ENCODE data around the gene NDC1.
"Not testable (repeated sequence)": the region's sequence is repeated elsewhere in the genome, so short reads cannot be mapped to it uniquely, and the experiment has no call there.

Gene NDC1, protein sequence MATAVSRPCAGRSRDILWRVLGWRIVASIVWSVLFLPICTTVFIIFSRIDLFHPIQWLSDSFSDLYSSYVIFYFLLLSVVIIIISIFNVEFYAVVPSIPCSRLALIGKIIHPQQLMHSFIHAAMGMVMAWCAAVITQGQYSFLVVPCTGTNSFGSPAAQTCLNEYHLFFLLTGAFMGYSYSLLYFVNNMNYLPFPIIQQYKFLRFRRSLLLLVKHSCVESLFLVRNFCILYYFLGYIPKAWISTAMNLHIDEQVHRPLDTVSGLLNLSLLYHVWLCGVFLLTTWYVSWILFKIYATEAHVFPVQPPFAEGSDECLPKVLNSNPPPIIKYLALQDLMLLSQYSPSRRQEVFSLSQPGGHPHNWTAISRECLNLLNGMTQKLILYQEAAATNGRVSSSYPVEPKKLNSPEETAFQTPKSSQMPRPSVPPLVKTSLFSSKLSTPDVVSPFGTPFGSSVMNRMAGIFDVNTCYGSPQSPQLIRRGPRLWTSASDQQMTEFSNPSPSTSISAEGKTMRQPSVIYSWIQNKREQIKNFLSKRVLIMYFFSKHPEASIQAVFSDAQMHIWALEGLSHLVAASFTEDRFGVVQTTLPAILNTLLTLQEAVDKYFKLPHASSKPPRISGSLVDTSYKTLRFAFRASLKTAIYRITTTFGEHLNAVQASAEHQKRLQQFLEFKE

DNA sequence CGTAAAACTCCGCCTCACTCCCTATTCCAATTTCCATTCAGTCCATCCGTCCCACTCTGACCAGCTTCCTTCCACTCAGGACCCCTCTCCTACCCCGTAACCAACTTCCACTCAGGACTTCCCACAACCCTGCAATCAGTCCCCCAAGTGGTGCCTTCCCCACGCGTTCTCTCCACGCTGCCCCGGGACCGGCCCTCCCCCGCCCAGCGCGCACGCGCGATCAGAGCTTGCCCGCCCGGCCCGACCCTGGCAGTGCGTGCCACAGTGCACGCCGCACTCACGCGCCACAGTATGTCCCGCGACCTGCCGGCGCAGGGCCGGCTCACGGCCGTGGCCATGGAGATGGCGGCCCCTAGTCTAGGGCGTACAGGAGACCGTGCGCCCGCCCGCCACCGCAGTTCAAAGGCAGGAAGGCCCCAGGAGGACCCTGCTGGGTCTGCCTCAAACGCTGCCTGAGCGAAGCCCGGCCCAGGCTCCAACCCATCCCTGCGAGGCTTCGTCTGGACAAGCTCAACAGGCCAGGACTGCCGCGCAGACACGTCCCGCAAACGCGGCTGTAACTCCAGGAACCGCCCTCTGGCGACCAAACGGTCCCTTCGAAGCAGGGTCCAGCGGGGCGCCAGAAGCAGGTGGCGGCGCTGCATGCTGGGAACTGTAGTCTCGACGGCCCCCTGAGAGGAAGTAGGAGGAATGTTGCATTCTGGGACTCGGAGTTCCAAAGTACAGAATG lies at the start of gene NDC1:
Gene NDC1, minus strand, starts transcription at position 373 of the 730 bp plus-strand sequence. Its CDS starts 35 bp downstream, at position 338.
- DNase-seq, result peak; percentile 84

DNA sequence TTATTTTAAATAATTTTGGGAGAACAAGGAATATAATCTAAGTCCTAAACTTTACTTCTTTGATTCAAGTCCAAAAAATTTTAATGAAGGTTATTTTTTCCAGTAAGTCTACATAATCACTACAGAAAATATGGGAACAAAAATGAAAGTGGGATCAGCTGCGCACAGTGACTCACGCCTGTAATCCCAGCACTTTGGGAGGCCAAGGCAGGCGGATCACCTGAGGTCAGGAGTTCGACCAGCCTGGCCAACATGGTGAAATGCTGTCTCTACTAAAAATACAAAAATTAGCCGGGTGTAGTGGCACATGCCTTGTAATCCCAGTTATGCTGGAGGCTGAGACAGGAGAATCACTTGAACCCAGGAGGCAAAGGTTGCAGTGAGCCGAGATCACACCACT lies 45.5 kb upstream of the NDC1 start:
- not testable (repeated sequence) for DNase-seq

DNA sequence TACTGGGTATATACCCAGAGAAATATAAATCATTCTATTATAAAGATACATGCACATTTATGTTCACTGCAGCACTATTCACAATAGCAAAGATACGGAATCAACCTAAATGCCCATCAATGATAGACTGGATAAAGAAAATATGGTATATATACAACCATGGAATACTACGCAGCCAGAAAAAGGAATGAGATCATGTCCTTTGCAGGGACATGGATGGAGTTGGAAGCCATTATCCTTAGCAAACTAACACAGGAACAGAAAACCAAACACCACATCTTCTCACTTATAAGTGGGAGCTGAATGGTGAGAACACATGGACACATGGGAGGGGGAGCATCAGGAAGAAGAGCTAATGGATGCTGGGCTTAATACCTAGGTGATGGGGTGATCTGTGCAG lies 43.8 kb upstream of the NDC1 start:
- not testable (repeated sequence) for DNase-seq

DNA sequence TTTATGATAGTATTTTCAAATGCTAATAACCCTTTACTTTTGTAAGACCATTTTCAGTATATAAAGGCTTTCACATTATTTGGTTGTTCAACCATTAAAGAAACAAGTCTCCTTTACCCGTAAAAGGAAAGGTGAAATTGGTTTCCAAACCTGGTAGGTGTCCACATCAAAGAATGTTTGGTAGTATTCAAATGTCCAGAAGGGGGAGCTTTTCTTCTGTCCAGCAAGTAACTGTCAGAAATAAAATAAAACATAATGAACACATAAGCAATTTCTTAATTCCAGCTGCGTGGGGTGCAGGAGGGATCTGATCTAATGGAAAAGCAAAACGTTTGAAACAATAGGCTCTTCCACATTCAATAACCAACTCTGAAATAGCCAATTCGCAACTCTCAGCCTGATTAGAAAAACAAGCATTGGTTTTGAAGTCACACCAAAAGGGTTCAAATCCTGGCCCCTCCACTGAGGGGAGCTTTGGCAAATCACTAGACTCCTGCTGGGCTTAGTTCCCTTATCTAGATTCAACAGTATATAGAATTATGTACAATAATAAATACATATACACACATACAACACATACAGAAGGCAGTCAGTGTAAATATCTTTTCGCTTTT lies 40.5 kb upstream of the NDC1 start:
- DNase-seq, result no peak

DNA sequence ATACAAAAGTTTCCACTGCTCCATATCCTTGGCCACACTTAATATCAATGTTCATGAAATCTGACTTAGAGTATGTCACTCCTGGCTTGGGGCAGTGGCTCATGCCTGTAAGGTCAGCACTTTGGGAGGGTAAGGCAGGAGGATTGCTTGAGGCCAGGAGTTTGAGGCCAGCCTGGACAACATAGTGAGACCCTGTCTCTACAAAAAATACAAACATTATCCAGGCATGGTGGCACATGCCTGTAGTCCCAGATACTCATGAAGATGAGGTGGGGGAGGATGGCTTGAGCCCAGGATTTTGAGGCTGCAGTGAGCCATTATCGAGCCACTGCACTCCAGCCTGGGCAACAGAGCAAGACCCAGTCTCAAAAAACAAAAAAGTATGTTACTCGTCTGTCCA lies 37.1 kb upstream of the NDC1 start:
- not testable (repeated sequence) for DNase-seq

DNA sequence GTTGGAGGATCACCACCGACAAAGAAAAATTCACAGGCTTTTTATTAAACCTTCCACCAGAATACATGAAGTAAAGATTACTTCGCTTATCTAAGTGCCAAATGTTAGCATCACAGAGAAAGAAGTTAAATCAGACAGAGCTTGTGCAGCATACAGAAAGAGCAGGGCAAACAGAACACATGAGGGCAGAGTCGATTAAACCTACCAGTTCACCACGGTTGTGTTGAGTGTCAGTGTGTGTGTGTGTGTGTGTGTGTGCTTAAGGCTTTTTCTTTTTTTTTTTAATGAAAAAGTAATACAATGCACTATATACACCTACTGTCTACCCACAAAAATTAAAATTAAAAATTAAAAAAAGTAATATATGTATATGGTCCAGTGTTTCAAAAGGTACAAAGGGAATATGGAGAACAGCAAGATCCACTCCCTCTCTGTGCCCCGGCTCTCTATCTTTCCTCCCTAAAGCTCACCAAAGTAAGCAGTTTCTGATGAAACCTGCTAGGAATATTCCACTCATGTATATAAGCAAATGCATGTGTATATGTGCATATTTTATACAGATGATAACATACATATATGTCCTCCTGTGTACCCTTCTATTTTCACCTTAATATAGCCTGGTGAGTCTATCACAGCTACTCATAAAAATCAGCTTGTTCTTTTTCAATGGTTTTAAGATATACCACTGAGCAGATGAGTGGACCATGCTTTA lies 33.8 kb upstream of the NDC1 start:
- DNase-seq, result no peak

DNA sequence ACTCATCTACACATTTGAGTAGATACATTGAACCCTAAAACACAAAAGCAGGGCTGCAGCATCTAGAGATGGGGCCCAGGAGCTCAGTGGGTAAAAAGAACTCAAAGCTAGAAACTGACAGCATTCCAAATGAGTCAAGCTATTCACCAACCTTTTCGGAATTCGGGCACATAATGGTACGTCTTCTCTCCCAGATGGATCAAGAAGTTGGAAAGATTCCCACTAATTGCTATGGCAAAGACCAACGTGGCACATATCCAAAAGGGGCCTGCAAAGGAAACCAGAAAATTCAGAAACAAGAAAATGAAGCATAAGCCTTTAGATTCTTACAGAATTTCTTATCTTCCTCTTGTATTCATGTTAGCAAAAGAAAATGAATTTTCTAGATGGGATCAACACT lies 33.1 kb upstream of the NDC1 start:
- no peak for DNase-seq

DNA sequence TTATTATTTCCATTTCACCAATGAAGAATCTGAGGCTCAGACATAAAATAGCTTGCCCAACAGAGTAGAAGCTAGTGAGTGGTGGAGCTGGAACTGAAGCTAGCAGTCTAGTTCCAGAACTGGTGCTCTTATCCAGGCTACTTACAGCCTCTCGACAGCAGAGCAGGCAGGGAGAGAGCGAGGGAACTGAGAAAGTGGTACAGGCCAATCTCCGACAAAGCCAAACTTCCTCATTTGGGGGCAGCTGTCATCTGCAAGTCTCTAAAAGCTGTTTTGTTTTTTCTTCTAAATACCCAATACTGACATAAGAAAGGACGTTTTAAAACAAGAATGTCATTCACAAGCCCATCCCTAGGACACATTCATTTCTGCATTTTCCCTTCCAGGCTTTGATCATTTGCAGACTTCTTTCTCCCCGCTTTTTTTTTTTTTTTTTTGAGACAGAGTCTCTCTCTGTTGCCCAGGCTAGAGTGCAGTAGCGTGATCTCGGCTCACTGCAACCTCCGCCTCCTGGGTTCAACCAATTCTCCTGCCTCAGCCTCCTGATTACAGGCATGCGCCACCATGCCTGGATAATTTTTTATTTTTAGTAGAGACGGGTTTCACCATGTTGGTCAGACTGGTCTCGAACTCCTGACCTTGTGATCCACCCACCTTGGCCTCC lies 31.5 kb upstream of the NDC1 start:
- DNase-seq, result no peak

DNA sequence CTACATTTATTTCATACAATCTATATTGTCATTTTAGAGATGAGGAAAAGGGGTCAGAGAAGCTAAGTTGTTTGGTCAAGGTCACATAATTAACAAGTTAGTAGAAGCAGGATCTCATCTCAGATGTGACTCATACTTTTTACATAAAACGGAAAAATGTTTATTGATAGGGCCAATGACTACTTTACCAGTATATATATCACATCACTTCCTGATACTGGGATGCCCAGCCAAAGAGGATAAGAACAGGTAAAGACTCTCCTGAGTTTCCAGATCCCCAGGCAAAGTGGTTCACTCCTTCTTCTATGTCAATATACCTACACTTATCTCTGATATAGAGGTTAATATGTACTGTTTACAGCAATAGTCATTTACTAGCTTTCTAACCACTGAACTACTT lies 30.5 kb upstream of the NDC1 start:
- no peak for DNase-seq

DNA sequence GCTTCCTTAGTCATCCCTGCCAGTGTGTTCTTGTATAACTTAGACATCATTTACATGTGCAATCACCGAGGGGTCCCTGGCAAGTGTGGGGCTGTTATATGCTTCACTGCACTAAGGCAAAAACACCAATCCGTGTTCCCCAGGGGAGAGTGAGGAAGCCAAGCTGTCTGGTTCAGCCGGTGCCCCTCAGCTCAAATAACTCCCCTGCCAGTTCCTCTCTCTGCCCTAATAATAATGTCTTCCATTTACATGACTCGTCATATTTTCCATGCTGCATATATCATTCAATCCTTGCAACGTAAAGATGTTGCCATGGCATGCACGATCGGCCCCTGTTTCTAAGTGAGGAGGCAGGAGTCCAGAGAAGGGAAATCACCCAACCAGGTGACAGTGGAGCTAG lies 24.4 kb upstream of the NDC1 start:
- DNase-seq, result no peak

DNA sequence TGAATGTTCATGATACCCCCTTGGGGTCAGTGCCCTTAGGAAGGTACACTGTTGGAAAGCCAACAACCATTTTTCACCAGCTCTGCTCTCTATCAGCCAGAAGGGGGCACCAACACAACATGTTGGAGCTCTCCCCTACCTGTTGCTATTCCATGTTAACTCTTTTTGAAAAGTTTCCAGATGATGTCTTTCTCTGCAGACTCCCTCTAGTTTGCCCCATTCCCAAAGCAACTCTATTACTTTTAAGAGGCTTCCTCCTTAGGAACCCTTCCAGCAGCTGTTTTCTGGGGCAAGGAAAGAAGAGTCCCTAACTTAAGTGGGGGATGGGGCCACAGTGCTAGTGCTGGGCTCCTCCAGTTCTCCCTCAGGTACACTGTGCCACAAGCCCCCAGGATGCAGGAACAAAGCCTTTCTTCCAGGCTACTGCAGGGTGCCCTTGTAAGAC lies 22.9 kb upstream of the NDC1 start:
- peak; percentile 33 for DNase-seq

DNA sequence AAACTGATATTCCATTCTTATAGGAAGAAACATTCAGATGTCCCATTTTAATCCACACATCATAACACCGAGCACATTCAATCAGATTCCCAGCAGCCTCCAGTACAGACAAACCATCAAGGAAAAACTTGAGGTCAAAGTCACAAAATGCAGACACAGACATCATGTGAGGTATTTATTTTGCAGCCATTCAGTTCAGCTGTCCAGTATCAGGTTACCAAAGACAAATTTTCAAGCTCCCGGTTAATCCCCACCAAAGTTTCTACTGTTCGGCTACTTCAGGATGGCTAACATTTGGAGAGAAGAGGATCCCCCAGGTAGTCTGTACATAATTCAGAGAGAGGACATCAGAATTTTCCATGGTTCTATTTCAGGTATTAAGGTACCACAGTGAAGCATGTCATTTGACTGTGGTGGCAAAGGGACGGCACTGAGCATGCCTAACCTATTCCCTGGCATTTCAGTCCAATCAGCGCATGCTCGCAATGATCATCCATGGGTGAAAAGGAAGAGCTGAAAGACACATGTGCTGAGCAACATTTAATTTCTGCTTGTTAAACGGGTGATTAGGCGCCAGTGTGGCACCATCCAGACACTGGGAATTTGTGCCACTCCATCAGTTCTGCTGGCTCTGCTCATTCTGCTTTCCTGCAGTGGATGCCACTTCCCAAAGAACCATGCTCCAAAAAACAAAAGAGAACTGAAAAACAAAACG lies 13.6 kb upstream of the NDC1 start:
- no peak for DNase-seq

DNA sequence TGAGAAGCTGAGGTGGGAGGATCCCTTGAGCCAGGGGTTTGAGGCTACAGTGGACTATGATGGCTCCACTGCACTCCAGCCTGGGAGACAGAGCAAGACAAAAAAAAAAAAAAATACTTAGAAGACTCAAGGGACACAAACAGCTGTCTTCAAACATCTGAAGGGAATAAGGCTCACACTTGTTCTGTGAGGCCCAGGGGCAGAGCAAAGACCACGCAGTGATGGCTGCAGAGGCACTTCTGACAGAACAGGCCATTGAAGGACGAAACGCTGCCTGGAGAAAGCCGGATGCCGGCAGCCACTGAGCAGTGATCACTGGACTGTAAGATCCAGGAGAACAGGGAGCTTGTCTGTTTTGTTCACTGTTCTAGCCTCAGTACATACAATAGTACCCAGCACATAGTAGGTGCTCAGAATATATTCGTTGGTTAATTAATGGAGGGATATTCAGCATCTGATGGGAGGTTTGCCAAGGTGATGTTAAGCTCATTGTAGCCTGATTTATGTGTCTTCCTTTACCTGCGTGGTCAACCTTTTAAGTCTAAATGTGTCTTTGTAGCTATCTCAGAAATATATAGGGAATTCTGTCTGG lies 12.1 kb upstream of the NDC1 start:
- DNase-seq, result no peak

DNA sequence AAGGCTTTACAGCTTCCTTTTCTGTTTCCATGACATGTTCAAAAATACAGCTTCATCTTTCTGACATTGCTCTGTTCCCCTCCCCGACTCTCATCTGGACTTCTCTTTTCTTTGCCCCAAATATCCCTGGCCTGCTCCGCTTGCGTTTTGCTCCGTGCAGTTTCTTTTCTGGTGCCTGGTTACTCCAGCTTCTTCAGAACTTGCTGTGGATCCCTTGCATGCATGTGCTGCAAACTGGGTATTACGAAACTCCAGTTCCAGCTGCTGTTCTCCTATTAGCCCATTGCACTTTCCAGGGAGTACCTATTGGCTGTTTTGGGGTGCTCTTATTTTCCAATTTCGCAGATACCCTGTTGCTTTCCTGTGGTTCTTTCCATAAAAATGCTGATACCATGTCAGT lies 9.9 kb upstream of the NDC1 start:
- no peak for DNase-seq

DNA sequence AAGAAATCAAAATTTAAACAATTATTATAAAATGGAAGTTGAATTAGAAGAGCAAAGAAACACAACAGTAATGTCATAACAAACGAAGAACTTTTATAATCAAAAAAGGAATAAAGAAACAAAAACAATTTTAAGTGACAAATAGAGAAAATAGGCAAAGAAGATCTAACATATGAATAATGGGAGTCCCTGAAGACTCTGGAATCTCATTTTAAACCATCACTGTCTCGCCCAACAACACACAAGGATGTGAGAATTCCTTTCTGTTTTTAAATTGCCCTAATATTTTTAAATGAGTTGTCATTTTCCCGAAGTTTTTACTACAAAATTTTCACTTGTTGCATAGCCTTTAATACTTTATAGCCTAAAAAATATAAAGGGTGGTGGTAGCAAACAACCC lies 4.3 kb upstream of the NDC1 start:
- no peak for DNase-seq

DNA sequence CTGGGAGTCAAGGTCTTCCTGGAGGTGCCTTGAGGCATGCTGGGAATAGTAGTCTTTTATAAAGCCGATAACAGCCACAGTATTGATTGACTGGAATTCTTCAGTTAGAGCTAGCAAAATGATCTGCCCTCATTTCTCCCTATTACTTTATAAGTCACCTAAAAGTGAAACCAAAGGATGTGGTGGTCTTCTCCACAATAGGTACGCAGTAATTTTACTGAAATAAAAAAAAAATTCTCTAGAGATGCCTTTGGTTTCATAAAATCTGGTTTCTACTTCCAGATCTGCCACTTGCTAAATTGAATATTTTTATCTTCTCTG lies 518 bp upstream of the NDC1 start:
- no peak for DNase-seq

DNA sequence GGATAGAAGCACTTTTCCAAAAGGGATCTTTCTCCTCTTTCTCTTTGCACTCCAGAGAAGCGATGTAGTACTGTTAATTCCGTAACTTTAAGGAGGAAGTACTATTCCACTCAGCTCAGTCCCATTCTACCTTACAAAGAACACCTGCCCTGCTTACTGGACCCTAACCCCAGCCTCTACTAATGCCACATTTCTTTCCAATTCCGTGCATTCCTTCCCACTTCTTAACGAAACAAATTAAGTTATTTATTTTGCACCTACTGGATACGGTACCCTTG lies 511 bp downstream of the NDC1 start:
- no peak for DNase-seq

DNA sequence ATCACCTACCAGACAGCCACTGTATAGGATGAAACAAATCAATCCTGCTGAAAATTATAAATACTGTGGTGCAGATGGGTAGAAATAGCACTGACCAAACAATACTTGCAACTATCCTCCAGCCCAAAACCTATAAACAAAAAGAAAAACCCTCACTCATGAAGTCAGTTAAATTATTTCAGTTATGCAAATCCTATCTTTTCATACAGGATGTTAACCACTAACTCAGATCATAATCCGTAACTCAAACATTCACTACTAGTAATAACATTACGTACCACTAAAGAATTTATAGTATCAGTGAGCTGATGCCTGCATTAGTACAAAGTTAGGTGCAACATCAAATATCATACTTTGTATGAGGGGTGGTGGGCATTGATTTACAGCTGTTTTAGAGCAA lies 2.6 kb downstream of the NDC1 start:
- DNase-seq, result no peak

DNA sequence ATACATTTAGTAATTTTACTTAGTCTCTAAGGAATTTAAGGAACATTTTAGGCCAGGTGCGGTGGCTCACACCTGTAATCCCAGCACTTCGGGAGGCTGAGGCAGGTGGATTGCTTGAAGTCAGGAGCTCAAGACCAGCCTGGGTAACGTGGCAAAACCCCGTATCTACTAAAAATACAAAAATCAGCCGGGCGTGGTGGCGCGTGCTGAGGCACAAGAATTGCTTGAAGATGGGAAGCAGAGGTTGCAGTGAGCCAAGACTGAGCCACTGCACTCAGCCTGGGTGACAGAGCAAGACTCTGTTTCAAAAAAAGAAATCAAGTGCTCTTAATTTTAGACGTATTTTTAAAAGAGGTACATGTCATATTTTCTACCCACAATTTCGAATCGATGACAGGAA lies 3.3 kb downstream of the NDC1 start:
- no peak for DNase-seq

DNA sequence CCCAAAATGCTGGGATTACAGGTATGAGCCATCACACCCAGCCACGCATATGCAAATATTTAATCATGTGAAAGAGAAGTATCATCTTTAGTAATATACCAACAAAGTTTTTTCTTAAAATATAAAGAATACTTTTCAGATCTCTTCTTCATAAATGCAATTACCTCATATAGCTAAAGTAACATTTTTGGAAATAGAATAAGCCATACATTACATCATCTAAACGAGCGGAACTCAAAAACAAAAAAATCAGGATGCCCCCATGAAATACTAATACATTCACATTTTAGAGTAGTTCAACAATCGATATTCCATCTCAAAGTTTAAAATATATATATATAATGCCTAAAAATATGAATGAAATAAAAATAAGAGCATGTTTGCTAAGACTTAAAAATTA lies 4.7 kb downstream of the NDC1 start:
- DNase-seq, result no peak

DNA sequence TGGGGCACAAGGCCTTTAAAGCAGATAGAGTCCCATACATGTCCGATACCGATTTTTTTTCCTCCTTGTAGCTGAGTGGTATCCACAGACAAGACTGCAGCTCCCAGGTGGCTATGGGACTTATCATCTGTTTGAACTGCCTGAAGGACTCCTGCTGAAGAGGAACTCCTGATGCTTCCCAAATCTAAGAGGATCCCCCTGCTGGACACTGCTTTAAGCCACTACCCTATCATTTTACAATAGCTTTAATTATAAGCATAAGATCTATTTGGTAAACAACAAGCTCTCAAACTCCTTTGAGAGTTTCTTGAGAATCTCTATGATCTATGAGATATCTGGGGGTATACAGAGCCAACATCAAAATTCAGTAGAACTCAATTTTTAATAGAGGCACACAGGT lies 11.7 kb downstream of the NDC1 start:
- DNase-seq, result no peak

DNA sequence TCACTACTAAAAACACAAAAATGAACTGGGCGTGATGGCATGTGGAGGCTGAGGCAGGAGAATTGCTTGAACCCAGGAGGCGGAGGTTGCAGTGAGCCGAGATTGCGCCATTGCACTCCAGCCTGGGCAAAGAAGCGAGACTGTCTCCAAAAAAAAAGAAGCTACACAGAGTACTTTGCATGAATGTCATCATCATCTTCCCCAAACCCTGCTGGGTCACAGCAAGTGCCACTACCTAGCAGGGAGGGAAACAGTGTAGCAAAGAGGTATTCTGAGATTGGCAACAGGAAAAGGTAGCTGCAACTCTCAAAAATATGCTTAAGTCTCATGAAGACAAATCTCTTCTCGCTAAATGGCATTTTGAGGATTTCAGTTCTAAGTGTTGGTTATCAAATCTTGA lies 12.8 kb downstream of the NDC1 start:
- DNase-seq, result no peak

All from activated gamma-delta T cell treated with Interleukin-2 at 50 U/mL for 16 hours (primary cell).